Measurements from ENCODE around the gene SMAGP.

DNA sequence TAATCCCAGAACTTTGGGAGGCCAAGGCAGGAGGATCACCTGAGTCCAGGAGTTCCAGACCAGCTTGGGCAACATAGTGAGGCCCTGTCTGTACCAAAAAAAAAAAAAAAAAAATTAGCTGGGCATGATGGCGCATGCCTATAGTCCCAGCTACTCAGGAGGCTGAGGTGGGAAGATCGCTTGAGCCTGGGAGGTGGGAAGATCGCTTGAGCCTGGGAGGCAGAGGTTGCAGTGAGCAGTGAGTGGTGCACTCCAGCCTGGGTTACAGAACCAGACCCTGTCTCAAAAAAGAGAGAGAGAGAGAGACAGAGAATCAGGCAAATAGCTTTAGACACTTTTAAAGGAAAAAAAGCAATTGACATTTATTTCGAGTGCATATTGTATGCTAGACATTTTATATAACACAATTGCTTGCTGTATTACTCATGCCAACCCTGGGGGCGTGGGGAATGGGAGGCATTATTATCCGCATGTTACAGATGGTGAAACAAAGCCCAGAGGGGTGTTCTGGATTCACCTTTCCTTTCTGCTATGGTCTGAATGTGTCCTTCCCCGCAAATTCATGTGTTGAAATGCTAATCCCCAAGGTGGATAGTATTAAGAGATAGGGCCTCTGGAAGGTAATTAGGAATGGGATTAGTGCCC, 62.1 kb downstream of the SMAGP start:
- no peak for TF ChIP-seq YY1 (IDR thresholded peaks at IDR 0.05; ENCODE audit: insufficient read depth, insufficient read length)
- TF ChIP-seq SUZ12 (IDR thresholded peaks at IDR 0.05; ENCODE audit: extremely low read depth, insufficient read depth, insufficient read length) = no peak
- no peak for TF ChIP-seq ZNF274 (IDR thresholded peaks at IDR 0.05; ENCODE audit: low read depth, low read length)

Data from NT2/D1 (cell line).